Measurements from ENCODE around the gene CRELD2.

Gene CRELD2

GRCh38 chr22:49965091-49966040, 46.9 kb downstream of the CRELD2 start:
- Histone ChIP-seq H3K79me1 (ENCODE audit: low read depth, low read length) (peaks cover 26% of the 10 kb centered on the region), H3K4me2 (ENCODE audit: insufficient read depth, low read length, poor library complexity, severe bottlenecking) (no peak overlapping the region), H3K4me1 (ENCODE audit: control insufficient read depth in 2 of 2, insufficient read depth in 1 of 2, low read depth in 1 of 2, low read length in 2 of 2) (peaks cover 23 to 28% of the 10 kb centered on the region in 2 donors), H2AK5ac (ENCODE audit: low read depth, low read length) (peak overlapping the region; percentile 99), H3K27me3 (ENCODE audit: control insufficient read depth in 3 of 3, insufficient read depth in 3 of 3, low read depth in 1 of 3, low read length in 3 of 3) (peaks cover 0 to 3% (median 0%) of the 10 kb centered on the region in 3 experiments), H2BK120ac (ENCODE audit: low read depth, low read length) (no peak overlapping the region), H3K4ac (ENCODE audit: low read length) (no peak overlapping the region), H2BK12ac (ENCODE audit: low read length) (no peak overlapping the region), H3K9ac (ENCODE audit: low read depth, low read length, poor library complexity) (no peak overlapping the region), H3K9me3 (replicated peaks in 1 of 2; ENCODE audit: control insufficient read depth in 2 of 2, insufficient read depth in 1 of 2, low read depth in 1 of 2, low read length in 2 of 2) (peaks cover 0 to under 1% of the 10 kb centered on the region in 2 donors), H2BK15ac (ENCODE audit: low read length) (no peak overlapping the region), H3K14ac (ENCODE audit: low read length) (no peak overlapping the region), H4K8ac (ENCODE audit: low read depth, low read length) (no peak overlapping the region), H3K23ac (ENCODE audit: low read depth, low read length, poor library complexity) (no peak overlapping the region), H2BK5ac (ENCODE audit: low read length) (peak overlapping the region; percentile 29), H3K18ac (ENCODE audit: low read length) (peak overlapping the region; percentile 57), H4K91ac (ENCODE audit: low read depth, low read length, poor library complexity) (no peak overlapping the region), H3K36me3 (replicated peaks in 1 of 2; ENCODE audit: control insufficient read depth in 2 of 2, insufficient read depth in 2 of 2, low read length in 2 of 2) (peaks cover 21 to 29% of the 10 kb centered on the region in 2 donors), H2AFZ (ENCODE audit: low read length) (no peak overlapping the region), H3K4me3 (ENCODE audit: low read length in 2 of 2) (no peak overlapping the region), H3K27ac (replicated peaks; ENCODE audit: low read length) (no peak overlapping the region)
- no CpG with 5 or more reads among the region's 22 CpGs for WGBS, 2 donors (ENCODE audit: extremely low coverage in 2 of 2, insufficient read length in 2 of 2, insufficient replicate concordance in 1 of 2)
- DNase-seq (ENCODE audit: low spot score), result no peak

- Histone ChIP-seq H2BK12ac (ENCODE audit: low read length) (no peak overlapping the region), H3K4me1 (ENCODE audit: control insufficient read depth in 2 of 2, insufficient read depth in 1 of 2, low read depth in 1 of 2, low read length in 2 of 2) (peaks cover 25 to 34% of the 10 kb centered on the region in 2 donors), H2BK120ac (ENCODE audit: low read depth, low read length) (no peak overlapping the region), H3K9ac (ENCODE audit: low read depth, low read length, poor library complexity) (peak overlapping the region; percentile 81), H3K18ac (ENCODE audit: low read length) (peak overlapping the region; percentile 92), H3K4ac (ENCODE audit: low read length) (peak overlapping the region; percentile 93), H3K79me1 (ENCODE audit: low read depth, low read length) (peaks cover 20% of the 10 kb centered on the region), H4K8ac (ENCODE audit: low read depth, low read length) (peak overlapping the region; percentile 96), H3K4me2 (ENCODE audit: insufficient read depth, low read length, poor library complexity, severe bottlenecking) (no peak overlapping the region), H3K4me3 (ENCODE audit: low read length in 2 of 2) (no peak overlapping the region), H3K27me3 (ENCODE audit: control insufficient read depth in 3 of 3, insufficient read depth in 3 of 3, low read depth in 1 of 3, low read length in 3 of 3) (peaks cover 0 to 5% (median 0%) of the 10 kb centered on the region in 3 experiments), H2BK15ac (ENCODE audit: low read length) (peak overlapping the region; percentile 91), H3K27ac (replicated peaks; ENCODE audit: low read length) (peak overlapping the region; percentile 35), H2AK5ac (ENCODE audit: low read depth, low read length) (peak overlapping the region; percentile 99), H3K14ac (ENCODE audit: low read length) (peak overlapping the region; percentile 94), H3K23ac (ENCODE audit: low read depth, low read length, poor library complexity) (peak overlapping the region; percentile 3), H2BK5ac (ENCODE audit: low read length) (peak overlapping the region; percentile 29), H3K9me3 (replicated peaks in 1 of 2; ENCODE audit: control insufficient read depth in 2 of 2, insufficient read depth in 1 of 2, low read depth in 1 of 2, low read length in 2 of 2) (peaks cover 0 to 3% of the 10 kb centered on the region in 2 donors), H3K36me3 (replicated peaks in 1 of 2; ENCODE audit: control insufficient read depth in 2 of 2, insufficient read depth in 2 of 2, low read length in 2 of 2) (peaks cover 21 to 29% of the 10 kb centered on the region in 2 donors), H4K91ac (ENCODE audit: low read depth, low read length, poor library complexity) (no peak overlapping the region), H2AFZ (ENCODE audit: low read length) (peak overlapping the region; percentile 15)
- WGBS, 2 donors (ENCODE audit: extremely low coverage in 2 of 2, insufficient read length in 2 of 2, insufficient replicate concordance in 1 of 2), result no CpG with 5 or more reads among the region's 11 CpGs
- no peak for DNase-seq (ENCODE audit: low spot score)
These were observed 47.8 kb downstream of the CRELD2 start for GRCh38 chr22:49966041-49966773.

GRCh38 chr22:49966774-49967705, 48.6 kb downstream of the CRELD2 start:
- Histone ChIP-seq H3K36me3 (replicated peaks in 1 of 2; ENCODE audit: control insufficient read depth in 2 of 2, insufficient read depth in 2 of 2, low read length in 2 of 2) (peaks cover 21 to 23% of the 10 kb centered on the region in 2 donors), H3K79me1 (ENCODE audit: low read depth, low read length) (peaks cover 15% of the 10 kb centered on the region), H3K27me3 (ENCODE audit: control insufficient read depth in 3 of 3, insufficient read depth in 3 of 3, low read depth in 1 of 3, low read length in 3 of 3) (peaks cover 0 to 11% (median 0%) of the 10 kb centered on the region in 3 experiments), H2BK15ac (ENCODE audit: low read length) (peak overlapping the region; percentile 91), H4K91ac (ENCODE audit: low read depth, low read length, poor library complexity) (no peak overlapping the region), H2AFZ (ENCODE audit: low read length) (peak overlapping the region; percentile 15), H3K4ac (ENCODE audit: low read length) (peak overlapping the region; percentile 93), H2BK120ac (ENCODE audit: low read depth, low read length) (peak overlapping the region; percentile 89), H3K23ac (ENCODE audit: low read depth, low read length, poor library complexity) (peak overlapping the region; percentile 80), H3K4me3 (ENCODE audit: low read length in 2 of 2) (no peak overlapping the region), H3K4me1 (ENCODE audit: control insufficient read depth in 2 of 2, insufficient read depth in 1 of 2, low read depth in 1 of 2, low read length in 2 of 2) (peaks cover 25 to 38% of the 10 kb centered on the region in 2 donors), H3K18ac (ENCODE audit: low read length) (peak overlapping the region; percentile 92), H3K14ac (ENCODE audit: low read length) (peak overlapping the region; percentile 94), H2AK5ac (ENCODE audit: low read depth, low read length) (peak overlapping the region; percentile 99), H2BK12ac (ENCODE audit: low read length) (no peak overlapping the region), H4K8ac (ENCODE audit: low read depth, low read length) (peak overlapping the region; percentile 82), H3K9me3 (replicated peaks in 1 of 2; ENCODE audit: control insufficient read depth in 2 of 2, insufficient read depth in 1 of 2, low read depth in 1 of 2, low read length in 2 of 2) (peaks cover 0 to 3% of the 10 kb centered on the region in 2 donors), H3K4me2 (ENCODE audit: insufficient read depth, low read length, poor library complexity, severe bottlenecking) (no peak overlapping the region), H2BK5ac (ENCODE audit: low read length) (peak overlapping the region; percentile 29), H3K27ac (replicated peaks; ENCODE audit: low read length) (peak overlapping the region; percentile 35), H3K9ac (ENCODE audit: low read depth, low read length, poor library complexity) (peak overlapping the region; percentile 81)
- no peak for DNase-seq (ENCODE audit: low spot score)
- no CpG with 5 or more reads among the region's 36 CpGs for WGBS, 2 donors (ENCODE audit: extremely low coverage in 2 of 2, insufficient read length in 2 of 2, insufficient replicate concordance in 1 of 2)
